GM21529 (cell line): ENCODE data around the gene TM9SF3.

Source experiments
- ATAC-seq: cut with Tn5 transposase; IDR thresholded peaks from one replicate; pipeline ENCODE4 v1.9.1; 2021; ENCODE audit not compliant: unreplicated experiment

Gene TM9SF3

DNA sequence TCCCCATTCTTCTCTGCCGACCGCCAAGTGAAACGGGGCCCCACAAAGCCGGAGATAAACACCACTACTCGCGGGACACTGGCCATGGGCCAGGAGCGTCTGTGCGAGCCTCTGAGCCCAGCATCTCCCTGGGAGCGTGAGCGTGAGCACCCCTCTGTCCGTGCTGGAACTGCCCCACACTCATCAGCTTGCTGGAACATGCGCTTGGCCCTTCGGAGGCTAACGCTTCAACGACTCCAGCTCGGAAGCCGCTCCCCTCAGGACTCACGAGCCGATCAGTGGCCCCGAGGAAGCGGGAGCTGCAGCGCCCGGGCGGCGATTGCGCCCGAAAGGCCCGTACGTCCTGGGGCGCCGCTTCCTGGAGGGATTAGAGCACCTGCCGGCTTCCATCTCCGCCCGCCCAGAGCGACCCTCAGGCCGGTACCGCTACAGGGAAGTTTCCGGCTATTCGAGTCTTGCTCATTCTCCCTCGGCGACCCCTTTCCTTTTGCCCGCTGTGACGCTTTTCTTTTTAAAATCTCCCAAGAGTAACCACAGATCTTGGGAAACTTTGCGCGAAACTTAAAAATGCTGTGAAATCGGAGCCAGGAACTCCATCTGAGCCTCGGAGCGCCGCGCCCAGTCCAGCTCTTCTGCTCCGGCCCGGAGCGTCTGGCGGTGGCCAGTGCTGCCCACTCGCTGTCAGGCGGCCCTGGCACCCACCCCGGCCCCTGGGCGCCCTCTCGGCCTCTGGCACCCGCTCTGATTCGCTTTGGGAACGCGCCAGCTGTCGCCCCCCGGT, 74.1 kb downstream of the TM9SF3 start:
- ATAC-seq = no peak

DNA sequence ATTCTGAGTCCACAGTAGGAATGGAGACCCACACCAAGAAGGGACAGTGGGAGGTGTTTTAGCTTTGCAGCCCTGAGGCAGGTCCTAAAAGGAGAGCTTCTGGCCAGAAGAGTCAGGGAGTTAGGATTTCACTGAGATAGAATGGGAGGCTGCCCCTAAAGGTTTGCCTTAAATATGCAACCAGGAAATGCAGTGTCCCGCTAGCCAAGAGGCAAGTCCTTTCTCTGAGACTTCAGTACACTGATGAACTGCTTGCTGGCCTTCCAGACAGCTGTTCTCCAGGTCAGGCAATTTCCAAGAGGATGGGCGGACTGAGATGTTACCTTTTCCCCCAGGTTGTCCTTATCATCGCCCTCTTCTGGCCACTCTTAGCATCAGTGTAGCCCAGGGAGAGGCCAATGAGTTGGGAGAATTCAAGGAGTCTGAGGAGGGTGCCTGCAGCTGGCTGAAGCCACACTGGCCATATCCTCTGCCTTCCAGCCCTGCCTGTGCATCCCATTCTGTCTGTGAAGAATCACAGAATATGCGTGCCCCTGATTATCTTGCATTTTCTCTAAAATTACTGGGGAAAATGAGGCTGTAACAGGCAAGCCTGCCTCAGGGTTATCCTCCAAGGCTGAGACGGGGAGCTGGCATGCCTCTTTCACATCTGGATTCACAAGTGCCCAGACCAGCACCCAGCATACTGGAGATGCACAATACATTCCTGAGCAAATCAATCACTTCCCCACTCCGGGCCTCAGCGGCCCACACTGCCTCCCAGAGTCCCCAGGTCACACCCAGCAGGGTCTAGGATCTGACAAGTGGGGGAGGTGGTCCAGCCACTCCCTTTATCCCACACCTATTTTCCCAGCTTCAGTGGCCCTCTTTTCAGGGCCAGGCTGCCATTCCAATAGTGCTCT, 75.5 kb downstream of the TM9SF3 start:
- ATAC-seq = no peak

DNA sequence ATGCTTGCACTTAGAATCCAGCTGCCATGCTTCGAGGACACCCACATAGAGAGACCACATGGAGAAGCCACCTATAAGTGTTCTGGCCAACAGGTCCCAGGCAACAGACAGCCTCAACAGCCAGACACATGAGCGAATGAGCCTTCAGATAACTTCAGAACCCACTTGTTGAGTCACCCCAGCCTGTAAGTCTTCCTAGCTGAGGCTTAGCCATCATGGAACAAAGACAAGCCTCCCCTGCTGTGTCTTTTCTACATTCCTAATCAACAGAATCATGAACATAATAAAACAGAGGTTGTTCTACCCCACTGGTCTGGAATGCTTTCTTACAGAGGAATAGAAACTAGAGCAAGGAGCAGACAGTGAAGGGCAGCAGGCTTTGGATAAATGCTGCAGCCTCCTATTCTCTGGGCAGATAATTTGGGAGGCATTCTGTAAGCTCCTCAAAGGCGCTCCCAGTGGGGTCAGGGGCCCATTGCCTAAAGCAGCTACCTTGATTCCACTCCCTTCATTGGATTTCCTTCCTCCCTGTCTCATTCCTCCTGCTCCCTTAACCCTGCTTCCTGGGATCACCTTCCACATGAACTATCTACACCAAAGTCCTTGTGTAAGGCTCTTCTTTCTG, 77.7 kb downstream of the TM9SF3 start:
- ATAC-seq = no peak

DNA sequence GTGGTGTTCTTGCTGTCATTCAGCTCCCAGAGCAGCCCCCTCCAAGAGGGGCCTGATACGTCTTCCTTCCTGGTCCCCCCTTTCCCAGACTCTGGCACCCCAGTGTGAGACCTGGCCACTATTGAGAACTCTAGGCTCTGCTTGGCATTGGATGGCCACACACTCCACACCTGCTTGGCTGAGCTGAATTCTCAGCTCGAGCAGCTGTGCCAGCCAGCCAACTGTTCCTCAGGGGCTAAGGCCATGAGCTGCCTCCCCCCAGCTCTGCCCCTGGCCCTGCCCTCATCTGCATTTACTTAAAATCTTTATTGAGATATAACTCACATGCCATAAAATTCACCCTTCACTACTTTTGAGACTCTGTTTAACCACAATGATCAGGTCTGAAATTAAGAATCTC, 79.8 kb downstream of the TM9SF3 start:
- no peak for ATAC-seq

DNA sequence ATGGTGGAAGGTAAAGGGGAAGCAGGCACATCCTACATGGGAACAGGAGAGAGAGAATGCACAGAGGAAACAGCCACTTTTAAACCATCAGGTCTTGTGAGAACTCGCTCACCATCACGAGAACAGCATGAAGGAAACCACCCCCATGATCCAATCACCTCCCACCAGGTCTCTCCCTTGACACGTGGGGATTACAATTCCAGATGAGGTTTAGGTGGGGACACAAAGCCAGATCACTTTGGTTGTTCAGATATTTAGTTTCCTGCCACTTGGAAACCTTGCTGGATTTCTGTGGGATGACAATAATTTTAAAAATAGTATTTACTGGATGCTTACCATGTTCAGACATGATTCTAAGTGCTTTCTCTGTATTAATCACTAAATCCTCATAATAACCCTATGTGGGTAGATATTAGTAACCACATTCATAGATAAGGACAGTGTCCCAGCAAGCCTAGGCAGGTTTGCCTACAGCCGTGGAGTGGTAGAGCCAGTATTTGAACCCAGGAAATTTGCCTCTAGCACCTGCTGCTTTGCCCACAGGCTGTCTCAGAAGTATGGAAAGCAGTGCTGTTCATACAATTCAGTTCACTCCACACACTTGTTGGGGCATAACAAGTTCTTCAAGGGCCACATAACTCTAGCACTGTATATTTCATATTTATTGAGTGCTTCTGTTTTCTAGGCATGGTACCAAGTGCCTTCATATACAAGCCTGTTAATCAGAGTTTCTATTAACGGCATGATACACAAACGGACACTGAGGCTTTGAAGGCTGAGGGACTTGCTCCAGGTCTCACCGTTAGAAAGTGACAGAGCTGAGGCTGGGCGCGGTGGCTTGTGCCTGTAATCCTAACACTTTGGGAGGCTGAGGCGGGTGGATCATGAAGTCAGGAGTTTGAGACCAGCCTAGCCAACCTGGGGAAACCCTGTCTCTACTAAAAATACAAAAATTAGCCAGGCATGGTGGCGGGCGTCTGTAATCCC, 81.4 kb downstream of the TM9SF3 start:
- ATAC-seq = no peak

DNA sequence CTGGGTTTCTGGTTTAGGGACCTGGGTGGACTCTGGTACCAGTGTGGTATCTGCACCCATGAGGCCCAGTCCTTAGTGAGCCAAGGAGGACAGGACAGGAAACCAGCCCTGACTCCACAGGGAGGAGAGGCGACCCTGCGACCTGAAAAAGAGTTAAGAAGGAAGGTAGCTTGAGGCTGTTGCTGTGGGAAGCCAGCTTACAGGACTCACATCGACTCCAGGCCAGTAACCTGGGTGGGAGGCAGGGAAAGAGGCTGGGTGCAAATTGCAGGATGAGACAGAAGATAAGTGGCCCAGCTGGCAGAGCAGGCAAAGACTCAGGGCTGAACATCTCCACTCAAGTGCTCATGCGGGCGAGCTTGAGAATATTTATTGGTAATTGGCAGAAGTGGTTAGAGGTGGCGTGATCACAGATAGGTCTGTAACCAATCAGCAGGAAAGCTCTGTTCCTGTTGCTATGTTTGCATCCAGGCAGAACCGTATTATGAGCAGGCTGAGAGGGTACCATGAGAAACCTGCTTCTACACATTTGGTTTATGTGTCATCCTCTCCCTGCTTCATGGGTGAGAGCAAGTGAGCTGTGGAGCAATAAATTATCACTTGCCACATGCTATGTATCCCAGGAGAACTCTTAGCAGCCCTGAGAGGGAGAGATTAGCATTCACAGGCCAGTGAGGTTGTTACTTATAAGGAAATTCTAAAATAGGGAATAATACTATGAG, 84.1 kb downstream of the TM9SF3 start:
- ATAC-seq = no peak

DNA sequence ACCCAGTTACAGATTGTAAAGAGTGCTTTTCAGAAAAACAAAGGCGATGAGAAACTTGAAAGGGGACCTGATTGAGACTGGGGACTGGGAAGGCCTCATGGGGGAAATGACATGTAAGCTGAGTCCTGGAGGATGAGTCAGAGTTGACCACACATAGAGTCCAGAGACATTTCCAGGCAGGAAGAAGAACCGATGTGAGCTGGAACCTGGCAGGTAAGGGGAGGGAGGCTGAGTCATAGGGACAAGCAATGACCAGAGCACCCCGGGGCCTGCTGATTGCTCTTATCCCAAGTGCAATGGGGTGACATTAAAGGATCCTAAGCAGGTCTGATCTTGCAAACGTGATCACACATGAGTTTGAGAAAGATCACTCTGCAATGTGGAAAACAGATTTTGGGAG, 84.8 kb downstream of the TM9SF3 start:
- no peak for ATAC-seq

DNA sequence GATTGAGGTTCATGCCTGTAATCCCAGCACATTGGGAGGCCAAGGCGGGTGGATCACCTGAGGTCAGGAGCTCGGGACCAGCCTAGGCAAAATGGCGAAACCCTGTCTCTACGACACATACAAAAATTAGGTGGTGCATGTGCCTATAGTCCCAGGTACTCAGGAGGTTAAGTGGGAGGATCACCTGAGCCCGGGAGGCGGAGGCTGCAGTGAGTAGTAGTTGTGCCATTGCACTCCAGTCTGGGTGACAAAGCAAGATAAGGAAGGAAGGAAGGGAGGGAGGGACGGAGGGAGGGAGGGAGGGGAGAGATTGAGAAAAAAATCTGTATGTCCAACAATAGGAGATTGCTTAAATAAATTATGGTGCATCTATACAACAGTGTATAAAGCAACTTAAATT, 86.3 kb downstream of the TM9SF3 start:
- no peak for ATAC-seq

DNA sequence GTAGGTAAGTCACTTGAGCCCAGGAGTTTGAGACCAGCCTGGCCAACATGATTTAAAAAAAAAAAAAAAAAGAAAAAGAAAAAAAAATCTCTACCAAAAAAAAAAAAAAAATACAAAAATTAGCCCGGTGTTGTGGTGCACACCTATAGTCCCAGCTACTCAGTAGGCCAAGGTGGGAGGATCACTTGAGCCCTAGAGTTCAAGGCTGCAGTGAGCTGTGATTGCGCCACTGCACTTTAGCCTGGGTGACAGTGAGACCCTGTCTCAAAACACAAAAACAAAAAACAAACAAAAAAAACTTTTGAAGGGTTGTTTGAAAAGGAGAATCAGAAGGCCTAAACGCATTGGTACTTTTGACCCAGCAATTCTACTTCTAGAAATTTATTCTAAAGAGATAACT, 86.8 kb downstream of the TM9SF3 start:
- ATAC-seq = no peak

DNA sequence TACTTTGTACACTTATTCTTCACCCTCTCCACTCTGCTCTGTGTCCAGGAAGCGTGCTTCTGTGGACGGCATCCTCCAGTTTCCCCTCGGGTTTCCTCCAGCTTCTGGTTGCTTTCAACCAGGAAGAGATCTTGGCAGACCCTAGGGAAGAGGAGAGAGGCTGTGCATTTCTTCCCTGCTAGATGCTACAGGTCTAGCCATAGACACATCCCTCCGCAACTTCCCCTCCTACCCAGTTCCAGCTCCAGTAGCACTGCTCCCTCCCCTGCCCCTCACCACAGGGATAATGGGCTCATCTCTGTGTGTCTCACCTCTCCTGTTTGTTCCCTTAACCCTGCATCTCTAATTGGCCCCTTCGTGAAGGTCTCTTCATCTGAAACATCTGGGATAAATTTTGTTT, 89.4 kb downstream of the TM9SF3 start:
- ATAC-seq = no peak

DNA sequence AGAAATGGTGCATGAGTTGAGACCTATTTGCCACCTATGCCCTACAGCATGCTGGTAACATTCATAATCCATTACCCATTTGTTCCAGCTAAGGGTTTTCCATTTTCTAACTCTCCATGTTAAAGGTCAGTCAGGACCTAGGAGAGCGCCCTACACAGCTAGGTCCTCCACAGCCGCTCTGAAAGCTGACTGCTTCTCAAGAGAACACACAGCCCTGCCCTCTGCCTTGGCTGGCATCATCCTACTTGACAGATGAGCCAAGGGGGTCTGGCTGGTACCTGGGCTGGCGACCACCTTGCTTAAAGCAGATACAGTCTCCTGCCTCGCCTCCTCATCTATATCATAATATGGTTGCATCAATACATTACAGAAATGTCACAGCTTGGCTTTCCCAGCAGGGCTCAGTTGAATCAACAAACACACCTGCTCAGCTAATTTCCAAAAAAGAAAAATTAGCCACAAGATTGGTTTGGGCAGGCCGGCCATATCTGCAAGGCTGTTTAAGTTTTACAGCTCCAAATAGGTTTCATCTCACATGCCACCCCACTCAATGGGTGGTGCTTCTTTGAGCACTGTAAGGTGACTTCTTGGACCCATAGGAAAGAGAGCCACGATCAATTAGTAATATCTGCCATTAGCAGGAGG, 90.4 kb downstream of the TM9SF3 start:
- no peak for ATAC-seq

DNA sequence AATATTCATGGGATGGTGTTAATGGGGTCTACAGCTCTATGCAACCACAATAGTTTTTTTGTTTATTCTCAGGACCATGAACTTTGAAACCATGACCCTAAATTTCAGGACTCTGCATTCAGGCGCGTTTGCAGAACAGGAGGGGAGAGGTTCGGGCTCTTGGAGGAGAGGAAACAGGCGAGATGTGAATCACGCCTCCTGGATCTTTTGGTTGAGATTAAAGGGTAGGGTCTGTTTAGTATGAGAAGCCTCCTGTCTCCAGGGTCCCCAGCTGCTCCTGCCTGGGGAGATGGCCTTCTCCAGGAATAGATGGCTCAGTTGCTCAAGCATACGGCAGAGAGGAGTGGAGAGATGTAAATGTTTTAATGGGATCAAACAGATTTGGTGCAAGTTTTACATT, 91.3 kb downstream of the TM9SF3 start:
- no peak for ATAC-seq

DNA sequence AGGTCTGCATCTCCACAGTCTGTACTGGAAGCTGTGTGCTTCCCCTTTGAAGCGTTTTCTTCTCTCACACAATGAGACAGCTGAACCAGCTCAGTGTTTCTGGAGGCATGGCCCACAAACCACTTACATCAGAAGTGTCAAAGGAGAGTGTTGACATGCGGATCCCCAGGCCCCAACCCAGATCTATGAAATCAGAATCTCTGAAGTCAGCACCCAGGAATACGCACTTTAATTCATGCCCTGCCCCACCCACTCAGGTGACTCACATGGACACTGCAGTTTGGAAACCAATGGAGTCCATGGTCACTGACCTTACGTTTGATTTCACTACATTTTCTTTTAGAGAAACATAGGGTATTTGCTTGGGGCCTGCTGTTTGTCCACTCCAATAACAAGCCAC, 92.1 kb downstream of the TM9SF3 start:
- no peak for ATAC-seq

DNA sequence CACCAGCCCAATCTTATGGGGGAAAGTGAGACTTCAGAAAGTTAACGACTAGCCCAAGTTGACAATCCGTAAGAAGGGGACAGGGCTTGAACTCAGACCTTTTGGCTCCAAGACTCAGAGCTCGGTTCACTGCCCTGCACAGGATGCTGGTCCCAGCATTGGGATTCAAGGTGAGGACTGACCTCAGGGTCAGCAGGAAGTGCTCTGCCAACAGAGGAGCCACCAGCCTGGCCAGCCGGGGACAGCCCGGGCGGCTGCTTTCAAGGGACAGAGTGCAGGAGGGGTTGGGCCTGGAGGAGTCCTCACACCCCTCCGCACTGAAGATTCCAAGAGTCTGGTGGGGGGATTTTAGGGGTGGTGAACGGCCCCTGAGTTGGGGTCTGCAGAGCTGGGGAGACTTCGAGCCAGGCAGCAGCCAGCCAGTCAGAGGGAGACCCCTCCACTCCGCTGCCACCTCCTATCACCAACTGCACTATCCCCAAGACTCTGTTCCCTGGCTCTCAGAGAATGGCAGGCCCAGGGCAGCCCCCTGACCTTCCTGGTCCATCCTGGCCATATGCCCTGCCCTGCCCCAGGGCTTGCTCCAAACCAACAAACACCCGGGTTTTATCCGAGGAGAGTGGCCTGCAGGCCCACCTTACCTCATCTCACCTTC, 92.8 kb downstream of the TM9SF3 start:
- no peak for ATAC-seq

DNA sequence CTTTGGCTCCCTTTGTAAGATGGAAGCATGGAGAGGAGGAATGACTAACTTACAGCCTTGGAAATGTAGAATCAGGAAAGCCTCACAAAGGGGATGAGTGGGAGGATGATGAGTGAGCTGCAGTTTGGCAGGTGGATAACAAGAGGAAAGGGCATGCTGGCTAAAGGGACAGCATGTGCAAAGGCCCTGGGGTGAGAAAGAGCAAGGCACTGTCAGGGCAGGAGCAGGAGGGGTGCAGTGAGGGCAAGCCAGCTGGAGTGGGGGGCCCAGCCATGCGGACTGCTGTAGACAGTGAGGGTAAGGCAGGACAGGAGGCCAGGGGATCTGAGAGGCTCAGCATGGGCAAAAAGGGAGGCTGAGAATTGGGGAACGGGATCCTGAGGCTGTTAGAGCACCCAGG, 93.6 kb downstream of the TM9SF3 start:
- no peak for ATAC-seq

DNA sequence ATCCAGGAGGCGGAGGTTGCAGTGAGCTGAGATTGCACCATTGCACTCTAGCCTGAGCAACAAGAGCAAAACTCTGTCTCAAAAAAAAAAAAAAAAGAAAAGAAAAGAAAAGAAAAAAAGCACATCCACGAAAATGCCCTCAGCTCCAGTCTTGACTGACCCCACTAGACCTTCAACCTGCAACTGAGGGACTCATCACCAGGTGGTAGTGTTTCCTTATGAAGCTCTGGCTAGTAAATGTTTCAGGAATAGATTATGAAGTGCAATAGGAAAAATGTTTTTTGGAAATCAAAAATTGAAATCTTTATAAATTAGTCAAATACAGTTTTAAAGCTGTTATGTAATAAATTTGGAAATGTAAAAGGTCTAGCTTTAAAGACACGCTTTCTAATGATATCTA, 95.5 kb downstream of the TM9SF3 start:
- ATAC-seq = no peak

DNA sequence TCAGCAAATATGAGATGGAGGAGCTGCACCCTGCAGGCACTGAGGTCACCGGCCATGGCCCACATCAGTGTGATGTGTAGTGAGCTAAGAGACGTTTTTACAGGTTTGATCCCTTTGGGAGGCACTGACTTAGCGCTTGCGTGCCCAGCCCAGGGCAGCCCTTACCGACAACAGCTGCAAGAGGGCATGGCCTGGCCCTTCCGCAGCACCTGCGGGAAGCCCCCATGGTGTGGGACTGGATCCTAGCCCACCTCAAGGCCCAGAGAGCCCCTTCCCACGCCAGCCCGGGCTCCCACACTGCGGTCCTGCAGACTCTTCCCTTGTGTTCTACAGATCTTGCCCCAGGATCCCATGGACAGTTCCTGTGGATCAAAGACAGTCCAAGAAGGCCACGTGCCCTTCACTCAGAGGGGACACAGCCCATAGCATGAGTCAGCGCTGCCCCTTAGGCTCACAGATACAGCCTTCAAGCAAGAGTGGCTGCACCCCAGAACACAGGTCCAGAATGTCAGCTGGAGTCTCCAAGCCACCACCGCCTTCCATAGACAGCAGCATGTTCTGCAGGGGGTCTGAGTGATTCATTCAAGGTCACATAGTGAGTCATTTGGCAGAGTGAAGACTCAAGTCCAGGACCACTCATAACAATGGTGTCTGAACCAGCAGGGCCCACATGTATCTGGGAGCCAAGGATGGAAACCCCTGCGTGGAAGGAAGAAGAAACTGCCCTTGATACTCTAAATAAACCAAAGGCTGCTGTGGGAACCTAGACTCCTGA, 98.5 kb downstream of the TM9SF3 start:
- no peak for ATAC-seq
